ENCODE measurements around the gene CLDN24.

CLDN24 gene

DNA sequence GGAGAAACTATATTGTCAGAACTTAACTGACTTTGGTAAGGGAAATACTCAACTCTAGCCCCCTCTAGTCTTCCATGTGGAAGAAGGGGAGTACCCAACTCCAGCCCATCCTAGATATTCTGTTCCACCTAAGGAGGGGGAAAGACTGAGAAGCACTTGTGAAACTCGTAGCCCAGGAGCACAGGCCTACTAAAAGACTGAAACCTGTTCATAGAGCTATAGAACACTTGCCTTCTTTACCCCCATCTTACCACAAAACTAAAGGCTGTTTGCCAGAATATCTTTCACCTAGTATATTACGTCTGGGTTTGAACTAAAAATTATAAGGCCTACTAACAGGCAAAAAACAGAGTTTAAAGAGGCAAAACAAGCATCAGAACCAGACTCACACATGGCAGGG, 17.7 kb downstream of the CLDN24 start:
- in situ Hi-C loops (cut with HindIII; ENCODE audit: low sequenced_read_pairs), result no loop called here
- no peak for DNase-seq (ENCODE audit: low read depth, low spot score)
- TF ChIP-seq, protein P1, sequence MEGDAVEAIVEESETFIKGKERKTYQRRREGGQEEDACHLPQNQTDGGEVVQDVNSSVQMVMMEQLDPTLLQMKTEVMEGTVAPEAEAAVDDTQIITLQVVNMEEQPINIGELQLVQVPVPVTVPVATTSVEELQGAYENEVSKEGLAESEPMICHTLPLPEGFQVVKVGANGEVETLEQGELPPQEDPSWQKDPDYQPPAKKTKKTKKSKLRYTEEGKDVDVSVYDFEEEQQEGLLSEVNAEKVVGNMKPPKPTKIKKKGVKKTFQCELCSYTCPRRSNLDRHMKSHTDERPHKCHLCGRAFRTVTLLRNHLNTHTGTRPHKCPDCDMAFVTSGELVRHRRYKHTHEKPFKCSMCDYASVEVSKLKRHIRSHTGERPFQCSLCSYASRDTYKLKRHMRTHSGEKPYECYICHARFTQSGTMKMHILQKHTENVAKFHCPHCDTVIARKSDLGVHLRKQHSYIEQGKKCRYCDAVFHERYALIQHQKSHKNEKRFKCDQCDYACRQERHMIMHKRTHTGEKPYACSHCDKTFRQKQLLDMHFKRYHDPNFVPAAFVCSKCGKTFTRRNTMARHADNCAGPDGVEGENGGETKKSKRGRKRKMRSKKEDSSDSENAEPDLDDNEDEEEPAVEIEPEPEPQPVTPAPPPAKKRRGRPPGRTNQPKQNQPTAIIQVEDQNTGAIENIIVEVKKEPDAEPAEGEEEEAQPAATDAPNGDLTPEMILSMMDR (IDR thresholded peaks at IDR 0.05; ENCODE audit: low read depth, low read length), result no peak
- H3K4me3 ChIP-seq (ENCODE audit: low read depth, low read length), result no peak overlapping the region

DNA sequence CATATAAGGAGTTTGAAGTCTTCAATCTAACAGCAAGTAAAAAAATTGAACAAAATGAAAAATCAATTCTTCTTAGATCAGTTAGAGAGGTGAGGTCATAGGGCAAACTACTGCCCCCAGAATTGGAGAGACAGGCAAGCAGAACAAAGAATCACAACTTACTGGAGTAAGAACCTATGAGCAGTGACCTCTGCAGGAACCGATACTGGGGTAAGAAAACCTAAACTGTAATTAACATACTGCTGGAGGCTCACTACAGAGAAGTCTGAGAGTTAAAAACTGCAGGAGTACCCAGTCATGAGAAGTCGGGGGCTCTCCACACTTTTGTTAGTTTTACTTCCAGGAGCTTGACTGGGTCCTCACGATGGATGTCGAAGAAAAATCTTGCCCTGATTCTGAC, 18.2 kb downstream of the CLDN24 start:
- no peak overlapping the region for H3K4me3 ChIP-seq (ENCODE audit: low read depth, low read length)
- DNase-seq (ENCODE audit: low read depth, low spot score), result no peak
- TF ChIP-seq, protein P1 (IDR thresholded peaks at IDR 0.05; ENCODE audit: low read depth, low read length), result no peak
- in situ Hi-C loops (cut with HindIII; ENCODE audit: low sequenced_read_pairs), result no loop called here

DNA sequence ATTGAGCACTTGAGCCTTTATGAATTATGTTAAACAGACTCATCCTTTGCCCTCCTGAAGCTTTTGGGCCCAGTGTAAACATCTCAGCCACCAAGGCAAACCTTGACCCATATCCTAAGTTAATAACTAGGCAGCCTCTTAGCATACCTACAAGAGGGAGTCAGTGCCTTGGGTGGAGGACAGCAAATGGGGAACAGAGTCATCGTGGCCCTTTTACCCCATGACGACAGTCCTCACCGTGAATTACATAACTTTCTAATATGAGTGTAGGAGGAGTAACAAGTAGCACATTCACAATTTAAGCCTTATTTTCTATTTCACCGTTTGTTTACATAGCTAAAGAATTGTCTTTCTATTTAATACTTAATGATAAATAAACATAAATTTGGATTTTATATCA, 18.9 kb downstream of the CLDN24 start:
- TF ChIP-seq, protein P1 (IDR thresholded peaks at IDR 0.05; ENCODE audit: low read depth, low read length), result no peak
- no peak for DNase-seq (ENCODE audit: low read depth, low spot score)
- H3K4me3 ChIP-seq (ENCODE audit: low read depth, low read length), result no peak overlapping the region
- in situ Hi-C loops (cut with HindIII; ENCODE audit: low sequenced_read_pairs), result no loop called here

DNA sequence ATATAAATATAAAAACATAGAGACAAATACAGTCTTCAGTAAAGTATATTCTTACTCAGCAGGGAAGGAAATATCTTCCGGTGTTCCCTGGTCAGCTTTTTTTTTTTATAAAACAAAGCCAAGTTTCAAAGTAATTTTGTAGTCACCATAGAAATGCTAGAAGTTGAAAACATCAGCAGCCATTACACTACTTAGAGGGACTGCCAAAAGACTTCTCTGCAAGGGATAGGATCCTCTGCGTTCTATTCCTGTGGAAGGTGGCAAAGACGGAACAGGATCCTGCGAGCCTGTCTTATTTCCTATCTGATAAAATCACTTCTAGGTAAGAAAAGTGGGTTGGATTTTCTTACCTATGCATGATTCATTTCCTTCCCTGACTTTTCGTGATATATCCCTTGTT, 21.6 kb downstream of the CLDN24 start:
- in situ Hi-C loops (cut with HindIII; ENCODE audit: low sequenced_read_pairs), result no loop called here
- TF ChIP-seq, protein P1 (IDR thresholded peaks at IDR 0.05; ENCODE audit: low read depth, low read length), result no peak
- DNase-seq (ENCODE audit: low read depth, low spot score), result peak; percentile 9
- no peak overlapping the region for H3K4me3 ChIP-seq (ENCODE audit: low read depth, low read length)

DNA sequence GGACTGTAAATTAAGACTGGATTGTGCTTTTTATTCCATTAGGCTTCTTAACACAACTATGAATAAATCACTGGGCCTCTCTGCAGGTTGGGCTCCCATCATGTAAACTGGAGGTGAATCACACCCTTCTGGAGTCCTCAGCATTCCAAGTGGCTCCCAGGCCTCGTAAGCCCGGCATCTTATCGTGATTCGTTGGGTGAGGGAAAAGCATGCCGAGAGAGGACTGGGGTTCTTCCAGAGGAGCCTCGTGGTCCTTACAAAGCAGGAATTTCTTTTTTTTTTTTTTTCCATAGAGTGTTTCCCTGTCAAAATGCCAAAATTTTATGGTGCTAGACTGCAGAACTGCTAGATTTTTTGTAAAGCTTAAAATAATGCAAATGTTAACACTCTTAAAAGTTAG, 22.2 kb downstream of the CLDN24 start:
- peak; percentile 16 for DNase-seq (ENCODE audit: low read depth, low spot score)
- TF ChIP-seq, protein P1 (IDR thresholded peaks at IDR 0.05; ENCODE audit: low read depth, low read length), result no peak
- H3K4me3 ChIP-seq (ENCODE audit: low read depth, low read length), result no peak overlapping the region
- in situ Hi-C loops (cut with HindIII; ENCODE audit: low sequenced_read_pairs), result no loop called here

DNA sequence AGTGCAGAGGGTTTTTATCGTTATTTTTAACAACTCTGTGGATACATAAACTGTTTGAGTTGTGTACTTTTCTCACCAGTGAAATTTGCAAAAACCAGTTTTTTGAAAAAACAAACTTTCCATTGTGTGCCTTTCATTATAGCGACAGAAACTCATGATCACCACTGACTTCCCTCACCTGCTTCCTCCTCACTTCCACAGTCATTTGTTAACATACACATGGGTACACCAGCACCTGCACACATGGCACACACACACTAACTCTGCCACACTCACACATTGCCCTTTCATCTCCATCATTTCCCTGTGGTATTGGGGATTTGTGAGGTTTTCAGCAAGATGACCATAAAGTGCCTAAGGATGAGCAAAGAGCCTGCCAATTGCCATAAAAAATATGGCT, 22.8 kb downstream of the CLDN24 start:
- H3K4me3 ChIP-seq (ENCODE audit: low read depth, low read length), result no peak overlapping the region
- in situ Hi-C loops (cut with HindIII; ENCODE audit: low sequenced_read_pairs), result no loop called here
- DNase-seq (ENCODE audit: low read depth, low spot score), result no peak
- TF ChIP-seq, protein P1 (IDR thresholded peaks at IDR 0.05; ENCODE audit: low read depth, low read length), result no peak

DNA sequence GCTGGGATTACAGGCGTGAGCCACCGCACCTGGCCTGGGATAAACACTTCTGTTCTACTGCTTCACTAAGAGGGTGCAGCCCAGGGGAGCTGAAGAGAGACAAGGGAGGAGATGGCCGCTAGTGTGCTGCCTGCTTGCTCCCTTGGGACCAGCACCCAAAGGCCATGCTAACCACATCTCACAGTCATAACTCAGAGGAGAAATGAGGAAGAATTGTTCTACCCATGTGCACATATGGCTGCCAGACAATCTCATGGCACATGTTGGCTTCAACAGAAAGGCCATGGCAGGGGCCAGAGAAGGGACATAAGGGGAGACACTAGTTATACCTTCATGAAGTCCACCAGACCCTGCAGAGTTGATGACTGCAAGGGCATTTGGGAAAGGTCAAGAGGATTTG, 24.6 kb downstream of the CLDN24 start:
- in situ Hi-C loops (cut with HindIII; ENCODE audit: low sequenced_read_pairs), result no loop called here
- TF ChIP-seq, protein P1 (IDR thresholded peaks at IDR 0.05; ENCODE audit: low read depth, low read length), result no peak
- no peak for DNase-seq (ENCODE audit: low read depth, low spot score)

More for the DNA sequence above, 24.6 kb downstream of the CLDN24 start:
- H3K4me3 ChIP-seq (ENCODE audit: low read depth, low read length), result no peak overlapping the region

Data from astrocyte of the spinal cord (primary cell).